ENCODE measurements around the gene MAST2. TPM values are rescaled to one million over a fixed set of nuclear protein-coding genes. Genes with fewer than 3 reads are reported as not detected.

MAST2 gene
- total and polyA plus RNA-seq, 2 of the 4 experiments (the other 2 are of a cell fraction): 14.2 to 41.0 TPM

- Histone ChIP-seq H3K14ac (replicated peaks; ENCODE audit: low read depth, low read length) (peak overlapping the region; percentile 86), H3K18ac (ENCODE audit: low read depth, low read length) (peak overlapping the region; percentile 89), H3K27ac (ENCODE audit: insufficient read depth, low read length) (peak overlapping the region; percentile 87; the same call in 1 of the 2 replicates), H3K56ac (ENCODE audit: extremely low read depth, insufficient read depth, low read length) (no peak overlapping the region), H3K9ac (ENCODE audit: low read depth, low read length) (0 out of 2 replicates have a peak overlapping the region, but pooled peaks have one; percentile 18), H2BK15ac (ENCODE audit: low read depth, low read length) (peak overlapping the region; percentile 0; the same call in 1 of the 3 replicates), H2BK5ac (ENCODE audit: low read depth, low read length, poor library complexity, severe bottlenecking) (peak overlapping the region; percentile 69), H3K79me1 (ENCODE audit: low read depth in 1 of 2, low read length in 2 of 2) (peaks cover 7 to 25% of the 10 kb centered on the region in 2 experiments; a peak in 3 of 4 replicates), H2BK120ac (ENCODE audit: low read depth, low read length) (peak overlapping the region; percentile 80; the same call in 1 of the 2 replicates), H3K4me1 (ENCODE audit: control insufficient read depth, insufficient read depth, low read length) (peaks cover 7% of the 10 kb centered on the region), H2AK9ac (replicated peaks; ENCODE audit: low read depth, low read length, poor library complexity) (no peak overlapping the region), H3K9me3 (ENCODE audit: control insufficient read depth, insufficient read depth, low read length) (no peaks in the 10 kb centered on the region), H4K8ac (ENCODE audit: low read depth in 2 of 2, low read length in 2 of 2) (no peak overlapping the region; a peak in 1 of 4 replicates), H3K9me1 (ENCODE audit: insufficient read depth, low read length) (no peaks in the 10 kb centered on the region), H3K23ac (ENCODE audit: low read depth, low read length) (no peak overlapping the region), H3K27me3 (ENCODE audit: control insufficient read depth, insufficient read depth, low read length) (no peaks in the 10 kb centered on the region), H3K36me3 (ENCODE audit: control insufficient read depth, insufficient read depth, low read length) (no peaks in the 10 kb centered on the region), H2AFZ (replicated peaks; ENCODE audit: low read length, poor library complexity) (no peak overlapping the region), H3K4ac (ENCODE audit: low read depth, low read length) (peak overlapping the region; percentile 74; the same call in 1 of the 2 replicates), H2BK20ac (ENCODE audit: low read depth, low read length) (peak overlapping the region; percentile 84; the same call in 1 of the 2 replicates), H4K5ac (ENCODE audit: low read depth, low read length) (peak overlapping the region; percentile 75; the same call in 1 of the 2 replicates), H4K20me1 (ENCODE audit: insufficient read depth, low read length) (no peaks in the 10 kb centered on the region), H4K91ac (ENCODE audit: insufficient read depth, low read depth, low read length) (0 out of 2 replicates have a peak overlapping the region, but pooled peaks have one; percentile 72), H3K4me3 (ENCODE audit: insufficient read depth, low read depth, low read length) (no peak overlapping the region), H3K4me2 (ENCODE audit: low read depth, low read length) (peak overlapping the region; percentile 84), H2AK5ac (ENCODE audit: low read depth, low read length) (no peak overlapping the region)
- dilution Hi-C loops (cut with HindIII; ENCODE audit: low sequenced_read_pairs, unreplicated experiment): no loop called here
- TF ChIP-seq ELK1 (IDR thresholded peaks at IDR 0.05; ENCODE audit: borderline replicate concordance, low read depth, low read length): no peak
- TF ChIP-seq MAFK (IDR thresholded peaks at IDR 0.05; ENCODE audit: low read depth, low read length): no peak
- TF ChIP-seq, protein P1, sequence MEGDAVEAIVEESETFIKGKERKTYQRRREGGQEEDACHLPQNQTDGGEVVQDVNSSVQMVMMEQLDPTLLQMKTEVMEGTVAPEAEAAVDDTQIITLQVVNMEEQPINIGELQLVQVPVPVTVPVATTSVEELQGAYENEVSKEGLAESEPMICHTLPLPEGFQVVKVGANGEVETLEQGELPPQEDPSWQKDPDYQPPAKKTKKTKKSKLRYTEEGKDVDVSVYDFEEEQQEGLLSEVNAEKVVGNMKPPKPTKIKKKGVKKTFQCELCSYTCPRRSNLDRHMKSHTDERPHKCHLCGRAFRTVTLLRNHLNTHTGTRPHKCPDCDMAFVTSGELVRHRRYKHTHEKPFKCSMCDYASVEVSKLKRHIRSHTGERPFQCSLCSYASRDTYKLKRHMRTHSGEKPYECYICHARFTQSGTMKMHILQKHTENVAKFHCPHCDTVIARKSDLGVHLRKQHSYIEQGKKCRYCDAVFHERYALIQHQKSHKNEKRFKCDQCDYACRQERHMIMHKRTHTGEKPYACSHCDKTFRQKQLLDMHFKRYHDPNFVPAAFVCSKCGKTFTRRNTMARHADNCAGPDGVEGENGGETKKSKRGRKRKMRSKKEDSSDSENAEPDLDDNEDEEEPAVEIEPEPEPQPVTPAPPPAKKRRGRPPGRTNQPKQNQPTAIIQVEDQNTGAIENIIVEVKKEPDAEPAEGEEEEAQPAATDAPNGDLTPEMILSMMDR (conservative IDR thresholded peaks at IDR 0.05; ENCODE audit: low read depth, low read length): no peak
- TF ChIP-seq MXI1 (IDR thresholded peaks at IDR 0.05; ENCODE audit: borderline replicate concordance, low read depth, low read length): no peak
- TF ChIP-seq NFE2L2 (IDR thresholded peaks at IDR 0.05; ENCODE audit: low read depth, low read length): no peak
- TF ChIP-seq CHD1 (IDR thresholded peaks at IDR 0.05; ENCODE audit: low read depth, low read length): no peak
- no peak for TF ChIP-seq RAD21 (IDR thresholded peaks at IDR 0.05; ENCODE audit: low read length)
- no peak for TF ChIP-seq BHLHE40 (IDR thresholded peaks at IDR 0.05; ENCODE audit: low read depth, low read length)
- TF ChIP-seq FOS (IDR thresholded peaks at IDR 0.05; ENCODE audit: low read depth, low read length): no peak
- no peak for TF ChIP-seq MAZ (IDR thresholded peaks at IDR 0.05; ENCODE audit: borderline replicate concordance, low read depth, low read length)
- ATAC-seq (ENCODE audit: low read depth) (peak; percentile 18; the same call in 1 of the 2 replicates), DNase-seq (no peak)
- intact Hi-C loops (cut with micrococcal nuclease): no loop called here
- in situ Hi-C loops (cut with MboI; ENCODE audit: low sequenced_read_pairs): no loop called here
- no CpG with 5 or more reads among the region's 7 CpGs for WGBS, 2 experiments (ENCODE audit: extremely low coverage in 2 of 2, insufficient read length in 1 of 2)
- ChIA-PET CTCF (interaction anchor here (0.7 kb wide), 1 partner anchor 242 kb away, joined by 3 read pairs; the partner anchor contains the start of gene TMEM69), POLR2A (ENCODE audit: unreplicated experiment) (interaction anchor here (0.6 kb wide), 1 partner anchor 44 kb away, joined by 3 read pairs; no protein-coding TSS in a partner anchor)
- no TSS peak for BruUV-seq (replicated peaks)
Observed at GRCh38 chr1:45930258-45931150, 127.1 kb downstream of the MAST2 start.

Data from IMR-90 (cell line).